ENCODE measurements around the gene PLD6. TPM values are rescaled to one million over a fixed set of nuclear protein-coding genes. Genes with fewer than 3 reads are reported as not detected.

Gene PLD6
- total RNA-seq, 1 donor from 2014 or later, result 7.6 TPM

DNA sequence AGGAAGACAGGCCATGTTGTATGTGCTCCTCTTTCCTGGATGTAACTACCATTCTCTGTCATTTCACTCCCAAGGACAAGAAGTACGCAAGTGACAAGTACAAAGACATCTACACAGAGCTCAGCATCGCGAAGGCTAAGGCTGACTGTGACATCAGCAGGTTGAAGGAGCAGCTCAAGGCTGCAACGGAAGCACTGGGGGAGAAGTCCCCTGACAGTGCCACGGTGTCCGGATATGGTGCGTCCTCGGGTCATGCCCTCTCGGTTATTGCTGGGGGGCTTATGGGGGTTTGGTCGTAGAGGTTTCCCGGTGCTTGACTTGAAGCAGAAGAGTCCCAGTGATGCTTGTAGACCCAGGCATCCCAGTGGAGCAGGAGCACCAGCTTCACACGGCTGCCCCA lies 29.0 kb downstream of the PLD6 start:
- no peaks in the 10 kb centered on the region for H3K9me3 Mint-ChIP-seq
- ATAC-seq (ENCODE audit: low read depth), result no peak
- peaks cover 52% of the 10 kb centered on the region for H3K4me1 Mint-ChIP-seq
- peaks cover 82% of the 10 kb centered on the region for H3K36me3 Mint-ChIP-seq (ENCODE audit: low read depth)
- intact Hi-C loops (cut with micrococcal nuclease), result loop anchor here (2.0 kb wide), 1 partner anchor 60 kb away; the partner anchor contains the start of gene FLCN
- DNase-seq, result no peak
- H3K4me3 Mint-ChIP-seq, result no peak overlapping the region
- ChIA-PET CTCF (no interaction called here), POLR2A (interaction anchor here (0.7 kb wide), 2 partner anchors 22 to 104 kb away, joined by 4 to 5 read pairs; no protein-coding TSS in a partner anchor)
- TF ChIP-seq, protein P1, sequence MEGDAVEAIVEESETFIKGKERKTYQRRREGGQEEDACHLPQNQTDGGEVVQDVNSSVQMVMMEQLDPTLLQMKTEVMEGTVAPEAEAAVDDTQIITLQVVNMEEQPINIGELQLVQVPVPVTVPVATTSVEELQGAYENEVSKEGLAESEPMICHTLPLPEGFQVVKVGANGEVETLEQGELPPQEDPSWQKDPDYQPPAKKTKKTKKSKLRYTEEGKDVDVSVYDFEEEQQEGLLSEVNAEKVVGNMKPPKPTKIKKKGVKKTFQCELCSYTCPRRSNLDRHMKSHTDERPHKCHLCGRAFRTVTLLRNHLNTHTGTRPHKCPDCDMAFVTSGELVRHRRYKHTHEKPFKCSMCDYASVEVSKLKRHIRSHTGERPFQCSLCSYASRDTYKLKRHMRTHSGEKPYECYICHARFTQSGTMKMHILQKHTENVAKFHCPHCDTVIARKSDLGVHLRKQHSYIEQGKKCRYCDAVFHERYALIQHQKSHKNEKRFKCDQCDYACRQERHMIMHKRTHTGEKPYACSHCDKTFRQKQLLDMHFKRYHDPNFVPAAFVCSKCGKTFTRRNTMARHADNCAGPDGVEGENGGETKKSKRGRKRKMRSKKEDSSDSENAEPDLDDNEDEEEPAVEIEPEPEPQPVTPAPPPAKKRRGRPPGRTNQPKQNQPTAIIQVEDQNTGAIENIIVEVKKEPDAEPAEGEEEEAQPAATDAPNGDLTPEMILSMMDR (IDR thresholded peaks at IDR 0.05), result no peak
- no peaks in the 10 kb centered on the region for H3K27me3 Mint-ChIP-seq
- peak overlapping the region; percentile 41 for H3K27ac Mint-ChIP-seq

DNA sequence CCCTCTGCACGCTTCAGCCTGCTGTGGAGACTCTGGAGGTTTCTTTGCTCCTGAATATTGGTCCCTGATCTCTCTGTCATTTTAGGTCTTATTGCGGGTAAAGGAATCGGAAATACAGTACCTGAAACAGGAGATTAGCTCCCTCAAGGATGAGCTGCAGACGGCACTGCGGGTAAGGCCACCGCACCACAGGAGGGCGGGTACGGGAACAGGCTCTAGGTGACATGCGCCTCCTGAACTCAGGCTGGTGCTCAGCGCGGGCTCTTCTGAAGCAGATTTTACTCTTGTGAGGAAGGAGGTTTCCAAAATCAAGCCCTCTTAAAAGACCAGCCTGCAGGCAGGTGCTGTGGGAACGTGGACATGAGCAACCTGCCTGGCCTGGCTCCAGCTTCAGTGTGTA lies 29.8 kb downstream of the PLD6 start:
- ChIA-PET CTCF (no interaction called here), POLR2A (interaction anchor here (1.7 kb wide), 1 partner anchor 61 kb away, joined by 6 read pairs; the partner anchor contains the start of gene FLCN)
- Mint-ChIP-seq H3K27ac (peak overlapping the region; percentile 80), H3K4me3 (no peak overlapping the region), H3K27me3 (no peaks in the 10 kb centered on the region), H3K9me3 (no peaks in the 10 kb centered on the region), H3K4me1 (peaks cover 43% of the 10 kb centered on the region), H3K36me3 (ENCODE audit: low read depth) (peaks cover 82% of the 10 kb centered on the region)
- no peak for DNase-seq
- ATAC-seq (ENCODE audit: low read depth), result no peak
- intact Hi-C loops (cut with micrococcal nuclease), result loop anchor here (2.0 kb wide), 1 partner anchor 60 kb away; the partner anchor contains the start of gene FLCN
- TF ChIP-seq, protein P1 (IDR thresholded peaks at IDR 0.05), result no peak

DNA sequence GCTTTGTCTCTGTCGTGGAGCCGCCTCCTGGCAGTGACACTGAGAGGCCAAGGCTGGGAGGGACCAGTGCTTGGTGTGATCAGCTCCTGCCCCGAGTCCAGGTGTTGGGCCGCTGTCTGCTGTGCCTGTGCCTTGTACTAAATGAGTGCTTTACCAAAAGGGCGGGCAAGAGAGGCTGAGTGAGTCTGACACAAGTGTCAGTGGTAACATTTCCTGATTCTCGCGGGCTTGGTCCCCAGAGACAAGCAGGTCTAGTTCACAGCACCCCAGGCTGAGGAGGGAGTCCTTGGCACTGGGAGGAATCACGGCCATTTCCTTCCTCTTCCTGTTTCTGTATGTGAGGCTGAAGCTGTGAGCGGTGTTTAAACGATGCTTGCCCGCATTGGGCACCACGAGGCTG lies 30.2 kb downstream of the PLD6 start:
- ATAC-seq (ENCODE audit: low read depth) (peak; percentile 94), DNase-seq (peak; percentile 47)
- ChIA-PET CTCF (no interaction called here), POLR2A (interaction anchor here (1.7 kb wide), 1 partner anchor 61 kb away, joined by 6 read pairs; the partner anchor contains the start of gene FLCN)
- no peaks in the 10 kb centered on the region for H3K9me3 Mint-ChIP-seq
- H3K36me3 Mint-ChIP-seq (ENCODE audit: low read depth), result peaks cover 82% of the 10 kb centered on the region
- peak overlapping the region; percentile 80 for H3K27ac Mint-ChIP-seq
- no peaks in the 10 kb centered on the region for H3K27me3 Mint-ChIP-seq
- peaks cover 40% of the 10 kb centered on the region for H3K4me1 Mint-ChIP-seq
- intact Hi-C loops (cut with micrococcal nuclease), result loop anchor here (2.0 kb wide), 1 partner anchor 61 kb away; the partner anchor contains the start of gene FLCN
- H3K4me3 Mint-ChIP-seq, result peak overlapping the region; percentile 59
- TF ChIP-seq, protein P1 (IDR thresholded peaks at IDR 0.05), result no peak

DNA sequence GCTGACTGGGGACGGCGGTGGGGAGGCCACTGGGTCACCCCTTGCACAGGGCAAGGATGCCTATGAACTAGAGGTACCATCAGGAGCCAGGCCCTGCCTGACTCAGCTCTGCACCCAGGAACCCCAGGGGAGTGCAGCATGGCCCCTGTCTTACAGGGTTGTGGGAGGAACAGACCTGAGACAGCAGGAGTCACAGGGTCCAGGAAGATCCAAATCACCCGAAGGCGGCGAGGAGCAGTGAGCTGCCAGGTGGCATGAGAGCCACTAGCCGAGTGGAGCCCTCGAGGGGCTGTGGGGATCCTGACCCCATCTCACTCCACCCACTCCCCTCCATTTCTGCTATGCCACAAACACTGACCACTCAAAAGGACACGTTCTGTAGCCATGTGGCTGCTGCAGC lies 30.8 kb downstream of the PLD6 start:
- no peak for ATAC-seq (ENCODE audit: low read depth)
- Mint-ChIP-seq H3K36me3 (ENCODE audit: low read depth) (peaks cover 79% of the 10 kb centered on the region), H3K9me3 (no peaks in the 10 kb centered on the region), H3K27me3 (no peaks in the 10 kb centered on the region), H3K27ac (peak overlapping the region; percentile 80), H3K4me3 (peak overlapping the region; percentile 59), H3K4me1 (peaks cover 35% of the 10 kb centered on the region)
- CTCF ChIA-PET, result no interaction called here
- no peak for DNase-seq
- intact Hi-C loops (cut with micrococcal nuclease), result no loop called here
- POLR2A ChIA-PET, result interaction anchor here (1.7 kb wide), 1 partner anchor 62 kb away, joined by 6 read pairs; the partner anchor contains the start of gene FLCN
- TF ChIP-seq, protein P1 (IDR thresholded peaks at IDR 0.05), result no peak

DNA sequence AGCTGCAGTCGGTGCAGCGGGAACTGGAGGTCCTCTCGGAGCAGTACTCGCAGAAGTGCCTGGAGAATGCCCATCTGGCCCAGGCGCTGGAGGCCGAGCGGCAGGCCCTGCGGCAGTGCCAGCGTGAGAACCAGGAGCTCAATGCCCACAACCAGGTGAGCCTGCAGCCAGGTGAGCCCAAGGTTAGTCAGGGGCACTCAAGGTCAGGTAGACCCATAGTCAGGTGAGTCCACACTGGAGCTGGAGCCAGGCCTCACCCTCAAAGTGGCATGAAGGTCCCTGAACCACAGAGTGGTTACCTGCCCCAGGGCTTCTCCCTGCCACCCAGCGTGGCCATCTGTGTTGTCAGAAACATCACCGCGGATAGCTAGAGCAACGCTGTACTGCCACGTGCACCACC lies 32.2 kb downstream of the PLD6 start:
- peaks cover 78% of the 10 kb centered on the region for H3K36me3 Mint-ChIP-seq (ENCODE audit: low read depth)
- intact Hi-C loops (cut with micrococcal nuclease), result no loop called here
- no peak overlapping the region for H3K27ac Mint-ChIP-seq
- H3K4me3 Mint-ChIP-seq, result no peak overlapping the region
- TF ChIP-seq, protein P1 (IDR thresholded peaks at IDR 0.05), result no peak
- ATAC-seq (ENCODE audit: low read depth) (no peak), DNase-seq (no peak)
- H3K4me1 Mint-ChIP-seq, result peaks cover 28% of the 10 kb centered on the region
- POLR2A ChIA-PET, result no interaction called here
- CTCF ChIA-PET, result no interaction called here
- H3K27me3 Mint-ChIP-seq, result no peaks in the 10 kb centered on the region
- H3K9me3 Mint-ChIP-seq, result no peaks in the 10 kb centered on the region
